Measurements from ENCODE around the gene ATP10A.

DNA sequence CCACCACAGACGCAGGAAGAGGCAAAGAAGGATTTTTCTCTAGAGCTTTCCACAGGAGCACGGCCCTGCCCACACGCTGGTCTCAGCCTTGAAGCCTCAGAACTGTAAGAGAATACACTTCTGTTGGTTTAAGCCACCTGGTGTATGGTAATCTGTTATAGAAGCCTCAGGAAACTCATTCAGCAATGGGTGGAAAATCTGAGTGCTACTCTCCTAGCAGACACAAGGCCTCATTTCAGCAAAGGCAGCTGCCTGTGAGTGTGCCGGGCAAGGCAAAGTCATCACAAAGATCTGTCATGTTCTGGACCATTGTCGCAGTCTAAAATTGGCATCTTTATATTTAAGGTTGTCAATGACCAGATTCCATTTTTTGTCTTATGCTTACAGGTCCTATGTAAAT is 31.0 kb downstream of the ATP10A start:
- TF ChIP-seq ATF1 (CRISPR knock-in tag; IDR thresholded peaks at IDR 0.05) (no peak), CREM (CRISPR knock-in tag; IDR thresholded peaks at IDR 0.05) (no peak), ESRRA (CRISPR knock-in tag; IDR thresholded peaks at IDR 0.05; ENCODE audit: borderline replicate concordance) (no peak), KAT7 (CRISPR knock-in tag; IDR thresholded peaks at IDR 0.05; ENCODE audit: borderline replicate concordance) (no peak)
- TF ChIP-seq, protein P1, sequence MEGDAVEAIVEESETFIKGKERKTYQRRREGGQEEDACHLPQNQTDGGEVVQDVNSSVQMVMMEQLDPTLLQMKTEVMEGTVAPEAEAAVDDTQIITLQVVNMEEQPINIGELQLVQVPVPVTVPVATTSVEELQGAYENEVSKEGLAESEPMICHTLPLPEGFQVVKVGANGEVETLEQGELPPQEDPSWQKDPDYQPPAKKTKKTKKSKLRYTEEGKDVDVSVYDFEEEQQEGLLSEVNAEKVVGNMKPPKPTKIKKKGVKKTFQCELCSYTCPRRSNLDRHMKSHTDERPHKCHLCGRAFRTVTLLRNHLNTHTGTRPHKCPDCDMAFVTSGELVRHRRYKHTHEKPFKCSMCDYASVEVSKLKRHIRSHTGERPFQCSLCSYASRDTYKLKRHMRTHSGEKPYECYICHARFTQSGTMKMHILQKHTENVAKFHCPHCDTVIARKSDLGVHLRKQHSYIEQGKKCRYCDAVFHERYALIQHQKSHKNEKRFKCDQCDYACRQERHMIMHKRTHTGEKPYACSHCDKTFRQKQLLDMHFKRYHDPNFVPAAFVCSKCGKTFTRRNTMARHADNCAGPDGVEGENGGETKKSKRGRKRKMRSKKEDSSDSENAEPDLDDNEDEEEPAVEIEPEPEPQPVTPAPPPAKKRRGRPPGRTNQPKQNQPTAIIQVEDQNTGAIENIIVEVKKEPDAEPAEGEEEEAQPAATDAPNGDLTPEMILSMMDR (IDR thresholded peaks at IDR 0.05): no peak
- TF ChIP-seq, protein P2, sequence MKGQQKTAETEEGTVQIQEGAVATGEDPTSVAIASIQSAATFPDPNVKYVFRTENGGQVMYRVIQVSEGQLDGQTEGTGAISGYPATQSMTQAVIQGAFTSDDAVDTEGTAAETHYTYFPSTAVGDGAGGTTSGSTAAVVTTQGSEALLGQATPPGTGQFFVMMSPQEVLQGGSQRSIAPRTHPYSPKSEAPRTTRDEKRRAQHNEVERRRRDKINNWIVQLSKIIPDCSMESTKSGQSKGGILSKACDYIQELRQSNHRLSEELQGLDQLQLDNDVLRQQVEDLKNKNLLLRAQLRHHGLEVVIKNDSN (CRISPR knock-in tag; IDR thresholded peaks at IDR 0.05): no peak
- TF ChIP-seq, protein P3, sequence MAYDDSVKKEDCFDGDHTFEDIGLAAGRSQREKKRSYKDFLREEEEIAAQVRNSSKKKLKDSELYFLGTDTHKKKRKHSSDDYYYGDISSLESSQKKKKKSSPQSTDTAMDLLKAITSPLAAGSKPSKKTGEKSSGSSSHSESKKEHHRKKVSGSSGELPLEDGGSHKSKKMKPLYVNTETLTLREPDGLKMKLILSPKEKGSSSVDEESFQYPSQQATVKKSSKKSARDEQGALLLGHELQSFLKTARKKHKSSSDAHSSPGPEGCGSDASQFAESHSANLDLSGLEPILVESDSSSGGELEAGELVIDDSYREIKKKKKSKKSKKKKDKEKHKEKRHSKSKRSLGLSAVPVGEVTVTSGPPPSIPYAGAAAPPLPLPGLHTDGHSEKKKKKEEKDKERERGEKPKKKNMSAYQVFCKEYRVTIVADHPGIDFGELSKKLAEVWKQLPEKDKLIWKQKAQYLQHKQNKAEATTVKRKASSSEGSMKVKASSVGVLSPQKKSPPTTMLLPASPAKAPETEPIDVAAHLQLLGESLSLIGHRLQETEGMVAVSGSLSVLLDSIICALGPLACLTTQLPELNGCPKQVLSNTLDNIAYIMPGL (CRISPR knock-in tag; IDR thresholded peaks at IDR 0.05): no peak

Data from WTC11 (cell line).